Esophagus mucosa (tissue), 1 donor: ENCODE results near the gene SEMA6B. TPM values are rescaled to one million over a fixed set of nuclear protein-coding genes. Genes with fewer than 3 reads are reported as not detected.

Experiments
- total RNA-seq: library from RNA; stranded (reverse); gene quantifications from one replicate; pipeline ENCODE4 v1.2.4, GENCODE V29; 2023
- donor health status: DM: yes; HTN: yes; CAD: no.

SEMA6B gene
- total RNA-seq, 1 donor from 2014 or later, result 2.0 TPM

Other genes with a start within 250 kb of the SEMA6B start
- 97.3 TPM for gene STAP2, start 220.9 kb downstream of the SEMA6B start, total RNA-seq
- gene MPND, start 216.1 kb downstream of the SEMA6B start, total RNA-seq, result 22.0 TPM
- 114 TPM for gene SH3GL1, start 159.1 kb downstream of the SEMA6B start, total RNA-seq
- gene CHAF1A, start 157.0 kb downstream of the SEMA6B start, total RNA-seq, result 17.3 TPM
- gene UBXN6, start 101.9 kb downstream of the SEMA6B start, total RNA-seq, result 68.9 TPM
- 19.2 TPM for gene HDGFL2, start 87.4 kb downstream of the SEMA6B start, total RNA-seq
- gene PLIN4, start 41.2 kb downstream of the SEMA6B start, total RNA-seq, result 0.96 TPM
- gene PLIN5, start 24.5 kb downstream of the SEMA6B start, total RNA-seq, result 2.4 TPM
- 24.9 TPM for gene LRG1, start 19.6 kb downstream of the SEMA6B start, total RNA-seq
- 8.1 TPM for gene TNFAIP8L1, start 79.8 kb upstream of the SEMA6B start, total RNA-seq
- 42.0 TPM for gene MYDGF, start 110.7 kb upstream of the SEMA6B start, total RNA-seq
- 28.0 TPM for gene DPP9, start 164.2 kb upstream of the SEMA6B start, total RNA-seq
- 9.3 TPM for gene FEM1A, start 232.1 kb upstream of the SEMA6B start, total RNA-seq